NCI-H146 treated with DMSO at 0.1 percent for 48 hours (cell line): Measurements from ENCODE around the gene FXYD4.
"Not testable (repeated sequence)": the region's sequence is repeated elsewhere in the genome, so short reads cannot be mapped to it uniquely, and the experiment has no call there.

Experiments
- DNase-seq: peaks from one replicate; lab custom pipeline; 2025; ENCODE audit not compliant: unreplicated experiment; lab: John Stamatoyannopoulos, UW

Gene FXYD4, protein sequence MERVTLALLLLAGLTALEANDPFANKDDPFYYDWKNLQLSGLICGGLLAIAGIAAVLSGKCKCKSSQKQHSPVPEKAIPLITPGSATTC

DNA sequence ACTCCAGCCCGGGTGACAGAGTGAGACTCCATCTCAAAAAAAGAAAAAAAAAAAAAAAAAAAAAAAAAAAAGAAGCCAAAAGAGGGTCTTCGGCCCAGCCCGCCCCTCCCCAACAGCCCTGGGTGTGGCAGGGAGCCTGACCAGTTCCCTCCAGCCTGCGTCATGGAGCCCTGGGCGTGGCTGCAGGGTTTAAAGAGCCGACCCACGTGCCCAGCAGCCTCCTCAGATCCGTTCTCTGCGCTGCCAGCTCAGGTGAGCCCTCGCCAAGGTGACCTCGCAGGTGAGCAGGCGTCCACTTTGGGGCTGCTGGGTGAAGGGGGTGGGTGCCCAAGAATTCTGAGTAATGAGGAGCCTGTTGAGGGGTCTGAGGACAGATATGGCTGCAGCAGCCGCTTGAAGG lies at the start of gene FXYD4:
Gene FXYD4, plus strand, starts transcription at position 219 of the 400 bp plus-strand sequence. CDS start 2,111 bp downstream, outside the sequence.
- no peak for DNase-seq

DNA sequence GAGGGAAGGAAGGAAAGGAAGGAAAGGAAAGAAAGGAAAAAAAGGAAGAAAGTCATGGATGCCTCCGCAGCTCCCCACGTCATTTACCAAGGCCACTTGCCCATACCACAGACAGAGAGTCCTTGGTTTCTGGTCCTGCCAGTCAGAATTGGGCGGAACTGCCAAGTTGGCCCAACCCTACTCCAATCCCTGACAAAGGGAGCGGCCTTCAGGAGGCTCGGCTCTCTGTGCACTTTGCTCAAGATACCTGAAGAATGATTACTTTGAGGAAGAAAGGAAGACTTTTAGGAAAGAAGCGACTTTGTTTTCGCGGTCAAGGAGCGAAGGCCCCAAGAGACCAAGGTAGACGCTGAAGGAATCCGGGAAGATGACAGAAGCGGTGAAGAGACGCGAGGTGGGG lies 49.1 kb upstream of the FXYD4 start:
- DNase-seq = no peak

DNA sequence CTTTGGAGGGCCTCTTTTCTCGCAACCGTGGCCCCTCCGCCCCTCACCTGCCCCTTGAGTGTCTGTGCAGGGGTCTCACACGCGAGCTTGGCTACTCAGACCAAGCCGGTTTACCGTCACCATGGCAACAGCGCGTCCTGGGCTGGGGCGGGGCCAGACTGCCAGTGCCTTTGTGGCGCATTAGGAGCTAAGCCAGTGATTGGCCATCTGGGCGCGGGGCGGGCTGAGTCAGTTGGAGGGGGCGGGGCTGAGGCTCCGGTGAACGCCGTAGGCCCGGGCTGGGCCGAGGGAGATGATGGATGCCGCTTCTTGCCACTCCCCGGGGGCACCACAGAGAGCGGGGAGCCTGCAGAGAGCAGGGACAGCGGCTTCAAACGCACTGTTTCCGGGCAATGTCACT lies 48.7 kb upstream of the FXYD4 start:
- DNase-seq = peak; percentile 89

DNA sequence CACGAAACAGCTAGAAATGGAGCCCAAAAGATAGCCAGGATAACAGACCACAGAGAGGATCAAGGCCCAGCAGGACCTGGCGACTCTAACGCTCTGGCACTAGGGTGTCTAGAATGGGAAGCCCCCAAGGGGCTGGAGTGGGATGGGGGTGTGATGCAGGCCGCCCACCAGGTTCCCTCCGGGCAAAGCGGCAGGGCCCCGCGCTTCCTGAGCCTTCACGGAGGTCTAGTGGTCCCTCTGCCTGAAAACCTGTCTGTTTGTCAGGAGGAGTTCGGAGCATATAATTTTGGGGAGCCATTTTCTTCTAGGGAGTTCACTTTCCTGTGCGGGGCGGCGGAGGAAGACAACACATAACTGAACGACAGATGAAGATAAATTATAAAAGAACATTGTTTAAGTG lies 48.2 kb upstream of the FXYD4 start:
- no peak for DNase-seq

DNA sequence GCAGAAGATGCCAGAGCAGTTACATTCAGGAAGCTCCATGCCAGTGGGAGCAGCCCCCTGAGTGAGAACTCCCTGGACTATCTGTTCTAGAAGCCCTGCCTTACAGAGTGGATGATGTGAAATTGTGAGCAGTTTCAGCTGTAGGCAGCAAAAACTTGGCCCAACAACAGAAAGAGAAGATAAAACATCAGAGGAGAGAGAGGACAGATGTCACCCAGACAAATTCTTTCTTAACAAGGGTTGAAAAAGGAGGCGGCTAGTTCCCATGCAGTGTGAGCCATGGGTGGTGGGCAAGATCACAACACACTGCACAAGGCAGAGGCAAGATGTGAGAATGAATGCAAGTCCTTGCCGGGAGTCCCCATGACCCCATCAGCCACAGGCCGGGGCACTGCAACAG lies 46.6 kb upstream of the FXYD4 start:
- DNase-seq = no peak

DNA sequence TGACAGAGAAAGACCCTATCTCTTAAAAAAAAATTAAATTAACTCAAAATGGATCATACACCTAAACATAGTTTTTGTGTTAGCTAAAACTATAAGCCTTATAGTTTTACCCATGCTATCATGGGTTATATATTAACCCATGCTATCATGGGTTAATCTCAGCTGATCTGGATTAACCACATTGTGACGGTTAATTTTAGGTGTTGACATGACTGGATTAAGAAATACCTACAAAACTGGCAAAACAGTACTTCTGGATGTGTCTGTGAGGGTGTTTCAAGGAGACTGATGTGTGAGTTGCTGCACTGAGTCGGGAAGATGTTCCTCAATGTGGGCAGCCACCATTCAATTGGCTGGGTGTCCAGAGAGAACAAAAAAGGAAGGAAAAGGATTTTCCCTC lies 44.3 kb upstream of the FXYD4 start:
- DNase-seq = no peak

DNA sequence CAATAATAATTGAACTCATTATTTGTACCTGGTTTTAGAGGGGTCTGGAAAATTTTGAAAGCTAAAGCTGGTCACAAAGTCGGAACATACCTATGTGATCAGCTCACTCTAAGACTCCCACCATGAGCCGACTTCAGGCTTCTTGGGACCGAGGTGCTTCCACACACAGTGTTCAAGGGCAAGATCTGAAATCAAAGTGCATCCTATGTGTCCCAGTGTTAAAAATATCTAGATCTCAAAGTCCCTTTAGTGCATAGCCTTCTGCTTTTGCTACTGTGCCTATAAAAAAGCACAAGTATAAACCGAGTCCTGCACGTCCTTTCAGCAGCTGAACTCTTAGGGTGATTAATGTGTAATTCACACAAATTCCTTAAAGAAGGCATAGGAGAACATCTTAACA lies 43.5 kb upstream of the FXYD4 start:
- no peak for DNase-seq

DNA sequence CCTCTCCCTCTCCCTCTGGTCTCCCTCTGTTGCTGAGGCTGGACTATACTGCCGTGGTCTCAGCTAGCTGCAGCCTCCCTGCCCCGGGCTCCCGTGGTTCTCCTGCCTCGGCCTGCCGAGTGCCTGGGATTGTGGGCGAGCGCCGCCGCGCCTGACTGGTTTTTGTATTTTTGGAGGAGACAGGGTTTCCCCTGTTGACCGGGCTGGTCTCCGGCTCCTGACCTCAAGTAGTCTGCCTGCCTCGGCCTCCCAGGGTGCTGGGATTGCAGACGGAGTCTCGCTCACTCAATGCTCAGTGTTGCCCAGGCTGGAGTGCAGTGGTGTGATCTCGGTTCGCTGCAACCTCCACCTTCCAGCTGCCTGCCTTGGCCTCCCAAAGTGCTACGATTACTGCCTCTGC lies 42.6 kb upstream of the FXYD4 start:
- not testable (repeated sequence) for DNase-seq

DNA sequence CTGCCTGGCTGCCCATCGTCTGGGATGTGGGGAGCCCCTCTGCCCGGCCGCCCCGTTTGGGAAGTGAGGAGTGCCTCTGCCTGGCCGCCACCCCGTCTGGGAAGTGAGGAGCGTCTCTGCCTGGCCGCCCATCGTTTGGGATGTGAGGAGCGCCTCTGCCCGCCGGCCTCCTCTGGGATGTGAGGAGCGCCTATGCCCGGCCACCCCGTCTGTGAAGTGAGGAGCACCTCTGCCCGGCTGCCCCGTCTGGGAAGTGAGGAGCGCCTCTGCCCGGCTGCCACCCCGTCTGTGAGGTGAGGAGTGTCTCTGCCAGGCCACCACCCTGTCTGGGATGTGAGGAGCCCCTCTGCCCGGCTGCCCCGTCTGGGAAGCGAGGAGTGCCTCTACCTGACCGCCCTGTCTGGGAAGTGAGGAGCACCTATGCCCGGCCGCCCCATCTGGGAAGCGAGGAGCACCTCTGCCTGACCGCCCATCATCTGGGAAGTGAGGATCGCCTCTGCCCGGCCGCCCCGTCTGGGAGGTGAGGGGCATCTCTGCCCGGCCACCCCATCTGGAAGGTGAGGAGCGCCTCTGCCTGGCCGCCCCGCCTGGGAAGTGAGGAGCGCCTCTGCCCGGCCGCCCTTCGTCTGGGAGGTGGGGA lies 42.1 kb upstream of the FXYD4 start:
- DNase-seq = not testable (repeated sequence)

DNA sequence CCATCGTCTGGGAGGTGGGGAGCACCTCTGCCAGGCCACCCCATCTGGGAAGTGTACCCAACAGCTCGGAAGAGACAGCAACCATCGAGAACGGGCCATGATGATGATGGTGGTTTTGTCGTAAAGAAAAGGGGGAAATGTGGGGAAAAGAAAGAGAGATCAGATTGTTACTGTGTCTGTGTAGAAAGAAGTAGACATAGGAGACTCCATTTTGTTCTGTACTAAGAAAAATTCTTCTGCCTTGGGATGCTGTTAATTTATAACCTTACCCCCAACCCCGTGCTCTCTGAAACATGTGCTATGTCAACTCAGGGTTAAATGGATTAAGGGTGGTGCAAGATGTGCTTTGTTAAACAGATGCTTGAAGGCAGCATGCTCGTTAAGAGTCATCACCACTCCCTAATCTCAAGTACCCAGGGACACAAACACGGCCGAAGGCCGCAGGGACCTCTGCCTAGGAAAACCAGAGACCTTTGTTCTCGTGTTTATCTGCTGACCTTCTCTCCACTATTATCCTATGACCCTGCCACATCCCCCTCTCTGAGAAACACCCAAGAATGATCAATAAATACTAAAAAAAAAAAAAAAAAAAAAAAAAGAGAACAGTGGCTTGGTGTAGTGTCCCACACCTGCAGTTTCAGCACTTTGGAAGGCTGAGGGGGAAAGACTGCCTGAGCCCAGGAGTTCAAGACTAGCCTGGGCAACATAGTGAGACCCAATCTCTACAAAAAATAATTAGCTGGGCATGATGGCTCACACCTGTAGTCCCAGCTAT lies 41.2 kb upstream of the FXYD4 start:
- not testable (repeated sequence) for DNase-seq

DNA sequence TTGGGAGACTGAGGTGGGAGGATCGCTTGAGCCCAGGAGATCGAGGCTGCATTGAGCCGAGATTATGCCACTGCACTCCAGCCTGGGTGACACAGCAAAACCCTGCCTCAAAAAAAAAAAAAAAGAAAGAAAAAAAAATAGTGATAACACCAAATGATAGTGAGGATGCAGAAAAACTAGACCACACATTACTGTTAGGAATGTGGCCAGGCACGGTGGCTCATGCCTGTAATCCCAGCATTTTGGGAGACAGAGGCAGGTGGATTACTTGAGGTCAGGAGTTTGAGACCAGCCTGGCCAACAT lies 40.7 kb upstream of the FXYD4 start:
- DNase-seq = not testable (repeated sequence)

DNA sequence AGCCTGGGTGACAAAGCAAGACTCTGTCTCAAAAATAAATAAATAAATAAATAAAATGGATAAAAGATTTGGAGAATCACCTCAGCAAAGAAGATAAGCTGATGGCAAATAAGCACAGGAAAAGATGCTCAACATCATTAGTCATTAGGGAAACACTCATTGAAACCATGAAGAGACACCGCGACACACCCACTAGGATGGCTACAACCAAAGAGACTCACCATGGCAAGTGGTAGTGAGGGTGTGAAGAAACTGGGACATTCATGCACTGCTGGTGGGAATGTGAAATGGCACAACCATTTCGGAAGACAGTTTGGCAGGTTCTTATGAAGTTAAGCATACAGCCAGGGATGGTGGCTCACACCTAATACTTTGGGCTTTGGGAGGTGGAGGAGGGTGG lies 37.8 kb upstream of the FXYD4 start:
- no peak for DNase-seq

DNA sequence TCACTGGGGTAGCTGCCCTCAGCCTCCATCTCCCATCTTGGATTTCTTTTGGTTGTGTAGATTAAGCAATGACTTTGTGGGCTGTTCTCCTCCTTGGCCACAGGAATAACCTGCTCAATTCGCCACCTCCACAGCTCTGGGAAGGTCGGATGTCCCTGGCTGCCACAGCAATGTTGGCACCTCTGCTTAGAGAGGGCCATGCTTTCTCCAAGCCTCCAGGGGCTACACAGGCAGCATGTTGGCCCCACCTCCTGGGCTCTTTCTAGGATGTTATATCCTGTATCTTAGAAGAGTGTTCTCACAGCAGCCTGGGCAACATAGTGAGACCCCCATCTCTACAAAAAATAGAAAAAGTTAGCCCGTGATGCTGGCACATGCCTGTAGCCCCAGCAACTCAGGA lies 35.4 kb upstream of the FXYD4 start:
- DNase-seq = no peak

DNA sequence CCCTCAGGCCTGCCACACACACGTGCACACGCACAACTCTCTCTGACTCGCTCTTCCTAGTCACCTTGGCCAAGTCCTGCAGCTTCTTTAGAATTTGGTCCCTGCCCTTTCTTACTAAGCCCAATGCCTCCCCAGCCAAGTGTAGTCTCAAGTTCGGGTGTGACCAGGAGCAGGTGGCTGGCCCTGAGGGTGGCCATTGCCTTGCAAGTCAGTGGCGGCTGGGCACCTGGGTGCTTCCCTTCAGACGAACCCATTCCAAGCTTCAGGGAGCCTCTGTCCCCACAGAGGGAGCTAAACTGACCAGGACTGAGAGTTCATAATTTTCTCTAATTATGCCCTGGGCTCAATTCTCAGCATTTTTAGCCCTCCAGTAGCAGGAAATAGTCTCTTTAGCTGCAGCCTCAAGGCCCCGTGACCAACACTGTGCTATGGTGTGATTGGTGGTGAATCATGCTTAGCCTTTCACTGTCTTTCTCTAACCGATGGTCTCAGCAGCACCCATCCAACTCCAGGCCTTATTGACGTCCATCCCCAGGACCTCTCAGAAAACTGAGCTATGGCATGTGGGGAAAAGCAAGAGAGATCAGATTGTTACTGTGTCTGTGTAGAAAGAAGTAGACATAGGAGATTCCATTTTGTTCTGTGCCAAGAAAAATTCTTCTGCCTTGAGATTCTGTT lies 34.7 kb upstream of the FXYD4 start:
- no peak for DNase-seq

DNA sequence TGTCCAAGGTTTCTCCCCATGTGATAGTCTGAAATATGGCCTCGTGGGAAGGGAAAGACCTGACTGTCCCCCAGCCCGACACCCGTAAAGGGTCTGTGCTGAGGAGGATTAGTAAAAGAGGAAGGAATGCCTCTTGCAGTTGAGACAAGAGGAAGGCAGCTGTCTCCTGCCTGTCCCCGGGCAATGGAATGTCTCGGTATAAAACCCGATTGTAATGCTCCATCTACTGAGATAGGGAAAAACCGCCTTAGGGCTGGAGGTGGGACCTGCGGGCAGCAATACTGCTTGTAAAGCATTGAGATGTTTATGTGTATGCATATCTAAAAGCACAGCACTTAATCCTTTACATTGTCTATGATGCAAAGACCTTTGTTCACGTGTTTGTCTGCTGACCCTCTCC lies 33.9 kb upstream of the FXYD4 start:
- DNase-seq = not testable (repeated sequence)

DNA sequence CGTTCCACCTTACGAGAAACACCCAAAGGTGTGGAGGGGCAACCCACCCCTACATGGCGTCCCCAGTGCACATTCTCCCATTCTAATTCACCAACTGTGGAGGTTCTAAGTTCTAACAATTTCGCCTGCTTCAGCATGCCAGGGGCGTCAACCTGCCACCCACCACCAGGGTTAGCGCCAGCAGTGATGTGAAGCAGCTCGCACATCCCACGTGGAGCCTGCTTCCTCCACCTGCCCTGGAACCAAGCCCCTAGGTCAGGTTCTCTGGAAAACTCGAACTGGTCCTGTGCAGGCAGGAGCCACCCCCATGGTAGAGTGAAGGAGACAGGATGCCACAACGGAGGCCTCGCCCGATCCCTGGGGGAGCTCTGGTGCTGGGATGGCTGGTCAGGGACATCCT lies 33.3 kb upstream of the FXYD4 start:
- DNase-seq = no peak

DNA sequence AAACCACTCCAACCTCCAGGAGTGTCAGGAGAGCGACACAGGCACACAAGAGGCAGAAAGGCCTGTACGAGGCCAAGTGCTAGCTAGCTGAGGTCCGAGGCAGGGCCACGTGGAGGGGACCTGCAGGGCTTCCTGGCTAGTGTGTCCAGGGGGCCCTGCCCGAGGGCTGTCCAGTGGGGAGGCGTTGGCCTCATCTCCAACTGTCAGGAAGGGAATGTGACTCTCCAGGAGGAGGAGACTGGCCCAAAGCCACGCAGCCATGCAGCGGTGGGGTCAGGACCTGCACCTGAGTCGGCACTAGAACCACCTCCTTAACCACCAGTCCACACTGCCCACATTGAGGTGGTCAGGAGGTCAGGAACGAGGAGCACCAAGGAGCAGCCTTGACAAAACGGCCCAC lies 32.3 kb upstream of the FXYD4 start:
- DNase-seq = no peak

DNA sequence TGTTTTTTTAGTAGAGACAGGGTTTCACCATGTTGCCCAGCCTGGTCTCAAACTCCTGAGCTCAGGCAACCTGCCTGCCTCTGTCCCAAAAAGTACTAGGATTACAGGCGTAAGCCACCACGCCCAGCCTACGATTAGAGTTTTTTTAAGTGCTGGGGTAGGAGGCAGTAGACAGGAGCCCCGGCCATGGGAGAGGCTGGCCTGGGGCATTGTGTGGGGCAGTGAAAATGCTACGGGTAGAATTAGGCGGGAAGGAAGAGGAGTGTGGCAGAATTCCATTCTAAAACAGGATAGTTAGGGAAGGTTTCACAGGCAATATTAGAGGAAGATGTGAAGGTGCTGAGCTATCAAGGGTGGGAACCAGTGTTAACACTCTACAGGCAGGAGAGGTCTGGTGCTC lies 31.3 kb upstream of the FXYD4 start:
- DNase-seq = no peak

DNA sequence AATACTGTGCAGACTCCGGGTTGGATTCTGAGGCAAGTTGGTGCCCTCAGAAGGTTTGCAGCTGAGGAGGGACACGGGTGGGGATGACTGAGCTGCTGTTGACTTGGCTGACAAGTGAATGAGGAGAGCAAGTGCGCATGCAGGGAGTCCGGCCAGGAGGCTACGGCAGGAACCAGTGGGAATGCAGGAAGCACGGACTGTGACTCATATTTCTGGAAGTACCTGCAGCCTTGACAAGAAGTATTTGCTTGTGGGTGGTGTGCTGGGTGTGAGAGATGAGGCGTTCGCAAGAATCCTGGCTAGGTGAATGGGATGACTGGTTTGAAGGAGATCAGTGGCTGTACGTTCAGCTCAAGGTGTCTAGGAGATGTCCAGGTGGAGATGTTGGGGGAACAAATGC lies 30.8 kb upstream of the FXYD4 start:
- DNase-seq = no peak

DNA sequence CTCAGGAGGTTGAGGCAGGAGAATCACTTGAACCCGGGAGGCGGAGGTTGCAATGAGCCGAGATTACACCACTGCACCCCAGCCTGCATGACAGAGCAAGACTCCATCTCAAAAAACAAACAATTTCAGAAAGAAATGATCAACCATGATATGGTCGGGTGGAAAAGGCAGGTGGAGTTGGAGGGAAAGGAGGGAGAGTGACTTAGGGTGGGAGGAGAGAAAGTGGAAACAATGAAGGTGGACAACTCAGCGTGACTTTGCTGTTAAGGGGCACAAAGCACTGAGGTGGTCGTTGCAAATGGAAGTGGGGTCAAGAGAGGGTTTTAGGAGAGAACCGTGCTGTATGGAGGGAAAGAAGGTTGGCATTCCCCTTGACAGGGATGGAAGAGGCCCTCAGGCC lies 30.0 kb upstream of the FXYD4 start:
- no peak for DNase-seq

DNA sequence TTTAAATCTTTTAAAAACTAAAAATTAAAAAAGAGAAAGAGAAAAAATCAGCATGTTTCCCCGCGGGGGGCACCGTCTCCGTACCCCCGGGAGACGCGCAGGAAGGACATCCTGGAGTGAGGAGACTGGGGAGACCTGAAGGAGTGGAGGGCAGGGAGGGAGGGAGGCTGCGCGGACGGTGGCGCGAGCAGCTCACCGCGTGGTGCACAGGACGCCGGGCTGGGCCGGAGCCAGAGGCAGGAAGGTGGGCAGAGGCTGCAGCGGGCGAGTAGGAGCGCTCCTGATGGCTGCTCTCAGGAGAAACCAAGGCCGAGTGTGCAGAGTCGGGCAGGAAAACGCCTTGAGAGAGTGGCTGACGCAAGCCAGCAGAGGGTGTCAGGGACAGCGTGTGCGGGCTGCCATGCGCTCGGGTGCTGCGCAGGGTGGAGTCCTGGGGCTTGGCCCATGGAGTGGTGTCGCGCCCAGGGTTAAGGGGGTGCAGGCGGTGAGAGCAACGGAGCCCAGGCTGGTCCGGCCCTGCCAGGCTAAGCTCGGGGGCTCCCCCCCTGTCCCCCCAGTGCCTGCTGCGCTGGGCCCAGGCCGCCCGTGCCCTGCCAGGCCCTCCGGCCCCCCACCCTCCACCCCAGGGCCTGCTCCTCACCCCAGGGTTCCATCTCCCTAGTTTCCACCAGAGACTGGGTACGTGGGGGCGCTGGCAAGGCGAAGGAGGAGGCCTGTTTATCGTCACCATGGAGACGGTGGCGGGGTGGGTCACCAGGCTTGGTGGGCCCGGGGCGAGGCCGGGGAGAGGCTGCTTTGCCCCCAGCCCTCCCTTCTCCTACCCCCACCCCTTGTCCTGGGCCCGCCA lies 28.9 kb upstream of the FXYD4 start:
- no peak for DNase-seq
